Measurements from ENCODE around the gene IFNL1. TPM values are rescaled to one million over a fixed set of nuclear protein-coding genes. Genes with fewer than 3 reads are reported as not detected.

IFNL1 gene
- total RNA-seq, 1 donor from 2014 or later: not detected

DNA sequence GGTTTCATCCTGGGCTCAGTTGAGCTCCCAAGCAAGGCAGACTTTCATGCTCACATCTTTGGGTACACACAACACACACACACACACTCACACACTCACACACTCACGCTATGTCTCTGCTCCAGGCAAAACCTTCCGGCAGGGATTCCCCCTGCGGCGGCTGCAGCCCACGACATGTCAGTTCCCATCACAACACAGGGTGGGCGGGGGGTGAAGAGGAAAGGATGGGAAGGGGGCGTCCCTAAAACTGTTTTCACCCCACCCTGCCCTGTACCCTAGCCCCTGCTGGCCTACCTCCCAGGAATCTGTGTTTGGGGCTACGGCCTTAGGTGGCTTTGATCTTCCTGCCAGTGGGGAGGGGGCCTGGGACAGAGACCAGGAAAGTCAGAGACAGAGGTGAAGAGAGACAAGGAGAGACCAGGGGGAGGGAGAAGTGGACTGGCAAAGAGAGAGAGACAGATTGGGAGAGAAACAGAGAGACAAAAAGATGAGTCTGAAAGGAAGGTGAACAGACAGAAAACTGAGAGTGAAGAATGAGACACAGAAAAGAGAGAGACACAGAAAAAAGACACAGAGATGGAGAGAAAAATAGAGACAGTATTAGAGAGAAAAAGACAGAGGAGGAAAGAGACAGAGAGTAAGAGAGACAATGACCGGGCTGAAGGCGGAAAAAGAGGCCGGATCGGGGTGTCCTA is 20.6 kb downstream of the IFNL1 start:
- TF ChIP-seq, protein P1, sequence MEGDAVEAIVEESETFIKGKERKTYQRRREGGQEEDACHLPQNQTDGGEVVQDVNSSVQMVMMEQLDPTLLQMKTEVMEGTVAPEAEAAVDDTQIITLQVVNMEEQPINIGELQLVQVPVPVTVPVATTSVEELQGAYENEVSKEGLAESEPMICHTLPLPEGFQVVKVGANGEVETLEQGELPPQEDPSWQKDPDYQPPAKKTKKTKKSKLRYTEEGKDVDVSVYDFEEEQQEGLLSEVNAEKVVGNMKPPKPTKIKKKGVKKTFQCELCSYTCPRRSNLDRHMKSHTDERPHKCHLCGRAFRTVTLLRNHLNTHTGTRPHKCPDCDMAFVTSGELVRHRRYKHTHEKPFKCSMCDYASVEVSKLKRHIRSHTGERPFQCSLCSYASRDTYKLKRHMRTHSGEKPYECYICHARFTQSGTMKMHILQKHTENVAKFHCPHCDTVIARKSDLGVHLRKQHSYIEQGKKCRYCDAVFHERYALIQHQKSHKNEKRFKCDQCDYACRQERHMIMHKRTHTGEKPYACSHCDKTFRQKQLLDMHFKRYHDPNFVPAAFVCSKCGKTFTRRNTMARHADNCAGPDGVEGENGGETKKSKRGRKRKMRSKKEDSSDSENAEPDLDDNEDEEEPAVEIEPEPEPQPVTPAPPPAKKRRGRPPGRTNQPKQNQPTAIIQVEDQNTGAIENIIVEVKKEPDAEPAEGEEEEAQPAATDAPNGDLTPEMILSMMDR (IDR thresholded peaks at IDR 0.05): no peak
- H3K36me3 Mint-ChIP-seq (ENCODE audit: low read depth): peaks cover 6% of the 10 kb centered on the region
- H3K9me3 Mint-ChIP-seq (ENCODE audit: low read depth): no peaks in the 10 kb centered on the region
- H3K27ac Mint-ChIP-seq (ENCODE audit: unreplicated experiment): no peak overlapping the region
- peaks cover 14% of the 10 kb centered on the region for H3K4me1 Mint-ChIP-seq (ENCODE audit: low read depth)
- H3K4me3 Mint-ChIP-seq (ENCODE audit: unreplicated experiment): no peak overlapping the region
- no peaks in the 10 kb centered on the region for H3K27me3 Mint-ChIP-seq (ENCODE audit: low read depth)
- DNase-seq (ENCODE audit: low spot score): no peak

- peaks cover 6% of the 10 kb centered on the region for H3K36me3 Mint-ChIP-seq (ENCODE audit: low read depth)
These were observed 21.3 kb downstream of the IFNL1 start for GRCh38 chr19:39317476-39317875.

GRCh38 chr19:39318071-39318470 is 21.9 kb downstream of the IFNL1 start:
- H3K36me3 Mint-ChIP-seq (ENCODE audit: low read depth): peaks cover 5% of the 10 kb centered on the region
- no peak overlapping the region for H3K27ac Mint-ChIP-seq (ENCODE audit: unreplicated experiment)
- peaks cover 14% of the 10 kb centered on the region for H3K4me1 Mint-ChIP-seq (ENCODE audit: low read depth)
- no peaks in the 10 kb centered on the region for H3K9me3 Mint-ChIP-seq (ENCODE audit: low read depth)
- no peaks in the 10 kb centered on the region for H3K27me3 Mint-ChIP-seq (ENCODE audit: low read depth)
- TF ChIP-seq, protein P1 (IDR thresholded peaks at IDR 0.05): no peak
- no peak for DNase-seq (ENCODE audit: low spot score)
- peak overlapping the region; percentile 9 for H3K4me3 Mint-ChIP-seq (ENCODE audit: unreplicated experiment)

More at GRCh38 chr19:39317476-39317875, 21.3 kb downstream of the IFNL1 start:
- Mint-ChIP-seq H3K4me1 (ENCODE audit: low read depth) (peaks cover 14% of the 10 kb centered on the region), H3K27me3 (ENCODE audit: low read depth) (no peaks in the 10 kb centered on the region), H3K4me3 (ENCODE audit: unreplicated experiment) (no peak overlapping the region), H3K27ac (ENCODE audit: unreplicated experiment) (no peak overlapping the region), H3K9me3 (ENCODE audit: low read depth) (no peaks in the 10 kb centered on the region)
- no peak for DNase-seq (ENCODE audit: low spot score)
- TF ChIP-seq, protein P1 (IDR thresholded peaks at IDR 0.05): no peak

DNA sequence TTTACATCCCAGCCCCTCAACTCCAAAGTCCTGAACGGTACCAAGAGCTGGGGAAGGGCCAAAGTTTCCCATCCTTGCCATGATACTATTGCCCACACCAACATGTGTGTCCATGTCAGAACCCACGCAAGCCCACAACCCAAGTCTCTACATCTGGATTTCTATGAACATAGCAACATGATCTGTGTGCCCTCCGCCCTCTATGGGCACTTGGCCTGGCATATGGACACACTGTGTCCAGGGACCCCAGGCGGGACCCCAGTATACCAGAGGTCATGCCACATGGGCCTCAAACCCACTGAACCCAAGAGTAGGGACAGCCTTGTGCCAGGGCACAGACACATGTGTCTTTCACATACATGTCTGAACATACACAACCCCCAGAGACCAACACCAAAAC is 22.5 kb downstream of the IFNL1 start:
- no peak for DNase-seq (ENCODE audit: low spot score)
- no peaks in the 10 kb centered on the region for H3K9me3 Mint-ChIP-seq (ENCODE audit: low read depth)
- H3K27me3 Mint-ChIP-seq (ENCODE audit: low read depth): no peaks in the 10 kb centered on the region
- peak overlapping the region; percentile 73 for H3K4me3 Mint-ChIP-seq (ENCODE audit: unreplicated experiment)
- TF ChIP-seq, protein P1 (IDR thresholded peaks at IDR 0.05): no peak
- H3K4me1 Mint-ChIP-seq (ENCODE audit: low read depth): peaks cover 14% of the 10 kb centered on the region
- no peak overlapping the region for H3K27ac Mint-ChIP-seq (ENCODE audit: unreplicated experiment)
- peaks cover 3% of the 10 kb centered on the region for H3K36me3 Mint-ChIP-seq (ENCODE audit: low read depth)

DNA sequence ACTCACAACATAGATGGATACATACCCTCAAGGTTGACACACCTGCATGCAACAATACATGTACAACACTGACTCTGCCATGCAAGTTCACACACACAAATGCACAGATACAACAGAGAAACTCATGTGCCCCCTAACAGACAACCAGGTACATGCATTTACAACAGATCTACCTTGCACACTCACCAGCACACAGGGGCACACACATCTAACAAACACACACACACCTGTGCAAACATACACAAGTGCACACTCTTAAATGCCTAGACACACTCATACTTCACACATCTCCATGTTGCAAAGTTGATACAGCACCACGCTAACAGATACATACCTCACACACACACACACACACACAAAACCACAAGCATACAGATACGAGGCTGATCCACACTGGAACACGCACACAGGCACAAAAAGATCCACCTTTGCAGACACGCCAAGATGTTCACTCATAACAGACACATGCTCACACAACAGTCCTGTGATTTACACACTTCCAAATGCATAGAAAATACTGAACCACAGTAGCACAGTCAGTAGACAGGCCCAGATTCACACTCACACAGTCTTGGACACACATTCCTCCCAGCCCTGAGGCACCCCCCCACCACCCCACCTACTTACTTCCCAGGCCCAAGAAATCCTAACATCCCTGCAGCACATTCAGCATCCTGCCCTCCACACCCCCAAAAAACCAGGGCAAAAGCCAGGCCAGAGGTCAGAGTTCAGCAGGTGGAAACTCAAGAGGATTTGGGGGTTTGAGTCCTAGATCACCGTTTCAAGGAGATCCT is 23.1 kb downstream of the IFNL1 start:
- Mint-ChIP-seq H3K27ac (ENCODE audit: unreplicated experiment) (no peak overlapping the region), H3K36me3 (ENCODE audit: low read depth) (peaks cover 3% of the 10 kb centered on the region), H3K9me3 (ENCODE audit: low read depth) (no peaks in the 10 kb centered on the region), H3K4me3 (ENCODE audit: unreplicated experiment) (peak overlapping the region; percentile 73), H3K4me1 (ENCODE audit: low read depth) (peaks cover 14% of the 10 kb centered on the region), H3K27me3 (ENCODE audit: low read depth) (no peaks in the 10 kb centered on the region)
- DNase-seq (ENCODE audit: low spot score): no peak
- TF ChIP-seq, protein P1 (IDR thresholded peaks at IDR 0.05): no peak

Measured in chondrocyte (in vitro differentiated cells).